ENCODE results near the gene IL3. TPM values are rescaled to one million over a fixed set of nuclear protein-coding genes. Genes with fewer than 3 reads are reported as not detected.

Gene IL3
- total RNA-seq, 1 donor from 2014 or later = not detected

- no peaks in the 10 kb centered on the region for H3K27me3 ChIP-seq
- intact Hi-C loops (cut with DNase I) = no loop called here
- no peak overlapping the region for H3K4me3 ChIP-seq
- TF ChIP-seq POLR2A (IDR thresholded peaks at IDR 0.05) (no peak), POLR2AphosphoS5 (IDR thresholded peaks at IDR 0.05; ENCODE audit: insufficient read depth in 1 of 2, low read depth in 1 of 2) (no peak), CTCF (IDR thresholded peaks at IDR 0.05) (no peak)
- DNase-seq (ENCODE audit: extremely low spot score in 2 of 2) = no peak
- no peaks in the 10 kb centered on the region for H3K36me3 ChIP-seq
- peaks cover 3% of the 10 kb centered on the region for H3K4me1 ChIP-seq
- H3K27ac ChIP-seq = no peak overlapping the region
- no peaks in the 10 kb centered on the region for H3K9me3 ChIP-seq
Measured at GRCh38 chr5:132081458-132081857, 21.0 kb downstream of the IL3 start.

- no peak for TF ChIP-seq POLR2AphosphoS5 (IDR thresholded peaks at IDR 0.05; ENCODE audit: insufficient read depth in 1 of 2, low read depth in 1 of 2)
- Histone ChIP-seq H3K27me3 (no peaks in the 10 kb centered on the region), H3K36me3 (no peaks in the 10 kb centered on the region), H3K4me1 (peaks cover 6% of the 10 kb centered on the region), H3K4me3 (no peak overlapping the region), H3K9me3 (no peaks in the 10 kb centered on the region), H3K27ac (no peak overlapping the region)
- intact Hi-C loops (cut with DNase I) = no loop called here
- no peak for DNase-seq (ENCODE audit: extremely low spot score in 2 of 2)
Measured at GRCh38 chr5:132082329-132083023, 22.0 kb downstream of the IL3 start.

GRCh38 chr5:132083071-132083678 is 22.7 kb downstream of the IL3 start:
- DNase-seq (ENCODE audit: extremely low spot score in 2 of 2) = no peak
- intact Hi-C loops (cut with DNase I) = no loop called here
- TF ChIP-seq POLR2A (IDR thresholded peaks at IDR 0.05) (no peak), POLR2AphosphoS5 (IDR thresholded peaks at IDR 0.05; ENCODE audit: insufficient read depth in 1 of 2, low read depth in 1 of 2) (no peak), CTCF (IDR thresholded peaks at IDR 0.05) (no peak)
- Histone ChIP-seq H3K4me1 (peaks cover 6% of the 10 kb centered on the region), H3K4me3 (no peak overlapping the region), H3K27me3 (no peaks in the 10 kb centered on the region), H3K9me3 (no peaks in the 10 kb centered on the region), H3K27ac (no peak overlapping the region), H3K36me3 (no peaks in the 10 kb centered on the region)

- Histone ChIP-seq H3K27ac (no peak overlapping the region), H3K4me1 (peaks cover 6% of the 10 kb centered on the region), H3K4me3 (no peak overlapping the region), H3K9me3 (no peaks in the 10 kb centered on the region), H3K36me3 (no peaks in the 10 kb centered on the region), H3K27me3 (no peaks in the 10 kb centered on the region)
- intact Hi-C loops (cut with DNase I) = no loop called here
- DNase-seq (ENCODE audit: extremely low spot score in 2 of 2) = no peak
- TF ChIP-seq POLR2A (IDR thresholded peaks at IDR 0.05) = no peak
- TF ChIP-seq POLR2AphosphoS5 (IDR thresholded peaks at IDR 0.05; ENCODE audit: insufficient read depth in 1 of 2, low read depth in 1 of 2) = no peak
- no peak for TF ChIP-seq CTCF (IDR thresholded peaks at IDR 0.05)
Measured at GRCh38 chr5:132085686-132086085, 25.2 kb downstream of the IL3 start.

- Histone ChIP-seq H3K4me1 (peaks cover 6% of the 10 kb centered on the region), H3K36me3 (no peaks in the 10 kb centered on the region), H3K4me3 (no peak overlapping the region), H3K9me3 (no peaks in the 10 kb centered on the region), H3K27ac (no peak overlapping the region), H3K27me3 (no peaks in the 10 kb centered on the region)
- no peak for DNase-seq (ENCODE audit: extremely low spot score in 2 of 2)
- intact Hi-C loops (cut with DNase I) = no loop called here
- TF ChIP-seq CTCF (IDR thresholded peaks at IDR 0.05) = no peak
- TF ChIP-seq POLR2AphosphoS5 (IDR thresholded peaks at IDR 0.05; ENCODE audit: insufficient read depth in 1 of 2, low read depth in 1 of 2) = no peak
- TF ChIP-seq POLR2A (IDR thresholded peaks at IDR 0.05) = no peak
Measured at GRCh38 chr5:132086277-132086794, 25.9 kb downstream of the IL3 start.

All from vagina (tissue), 2 donors.